ENCODE measurements around the gene TVP23C.
A peak's percentile ranks its signal among the peaks of the same experiment; 100 is the strongest.
"Not testable (repeated sequence)": the region's sequence is repeated elsewhere in the genome, so short reads cannot be mapped to it uniquely, and the experiment has no call there.

Gene TVP23C

GRCh38 chr17:15526292-15527218, 36.7 kb downstream of the TVP23C start:
- DNase-seq = peak; percentile 25

- DNase-seq = not testable (repeated sequence)
Observed at GRCh38 chr17:15524990-15525985, 38.0 kb downstream of the TVP23C start.

- no peak for DNase-seq
Observed at GRCh38 chr17:15516150-15516549, 47.1 kb downstream of the TVP23C start.

GRCh38 chr17:15514469-15514868, 48.8 kb downstream of the TVP23C start:
- DNase-seq = no peak

- no peak for DNase-seq
Observed at GRCh38 chr17:15513856-15514459, 49.3 kb downstream of the TVP23C start.

GRCh38 chr17:15513058-15513791, 50.1 kb downstream of the TVP23C start:
- no peak for DNase-seq

GRCh38 chr17:15512071-15512709, 51.1 kb downstream of the TVP23C start:
- no peak for DNase-seq

GRCh38 chr17:15511142-15511541, 52.1 kb downstream of the TVP23C start:
- no peak for DNase-seq

- no peak for DNase-seq
Observed at GRCh38 chr17:15510361-15510760, 52.9 kb downstream of the TVP23C start.

GRCh38 chr17:15509095-15509494, 54.2 kb downstream of the TVP23C start:
- DNase-seq = no peak

GRCh38 chr17:15508466-15508865, 54.8 kb downstream of the TVP23C start:
- no peak for DNase-seq

GRCh38 chr17:15507896-15508295, 55.4 kb downstream of the TVP23C start:
- DNase-seq = no peak

- DNase-seq = no peak
Observed at GRCh38 chr17:15507001-15507400, 56.3 kb downstream of the TVP23C start.

- DNase-seq = not testable (repeated sequence)
Observed at GRCh38 chr17:15505708-15506107, 57.6 kb downstream of the TVP23C start.

GRCh38 chr17:15503731-15504130, 59.6 kb downstream of the TVP23C start:
- no peak for DNase-seq

GRCh38 chr17:15502369-15503112, 60.7 kb downstream of the TVP23C start:
- peak; percentile 48 for DNase-seq

- DNase-seq = no peak
Observed at GRCh38 chr17:15501793-15502192, 61.5 kb downstream of the TVP23C start.

GRCh38 chr17:15501282-15501681, 62.0 kb downstream of the TVP23C start:
- DNase-seq = no peak

GRCh38 chr17:15498107-15498506, 65.2 kb downstream of the TVP23C start:
- DNase-seq = no peak

- DNase-seq = no peak
Observed at GRCh38 chr17:15496735-15497670, 66.3 kb downstream of the TVP23C start.
